Panc1 (cell line): ENCODE results near the gene NIT2.

Experiments
- POLR2AphosphoS5 ChIP-seq: IDR thresholded peaks from 2 replicates; pipeline ENCODE4 v1.6.1; 2012; ENCODE audit warnings: mild to moderate bottlenecking, low read depth, low read length, moderate library complexity
- SIN3A ChIP-seq: IDR thresholded peaks from 2 replicates; pipeline ENCODE4 v1.6.1; 2012; ENCODE audit warnings: low read depth, mild to moderate bottlenecking, low read length, moderate library complexity, borderline replicate concordance; ENCODE audit not compliant: insufficient read depth
- TF ChIP-seq, protein P1 (sequence below): fragments of 450-650 bp; IDR thresholded peaks from 2 replicates; pipeline ENCODE4 v1.5.1; 2017; ENCODE audit warnings: mild to moderate bottlenecking
- TF ChIP-seq, protein P2 (sequence below), 2 experiments: IDR thresholded peaks; 2 replicates each; pipeline ENCODE4 v1.6.1; 2011 to 2012; ENCODE audit warnings: low read depth in 2 of 2, control low read depth in 1 of 2, low read length in 1 of 2, mild to moderate bottlenecking in 1 of 2, moderate library complexity in 1 of 2; ENCODE audit not compliant: insufficient read depth in 1 of 2

GRCh38 chr3:100335434-100335833, 877 bp downstream of the NIT2 start:
- TF ChIP-seq, protein P1, sequence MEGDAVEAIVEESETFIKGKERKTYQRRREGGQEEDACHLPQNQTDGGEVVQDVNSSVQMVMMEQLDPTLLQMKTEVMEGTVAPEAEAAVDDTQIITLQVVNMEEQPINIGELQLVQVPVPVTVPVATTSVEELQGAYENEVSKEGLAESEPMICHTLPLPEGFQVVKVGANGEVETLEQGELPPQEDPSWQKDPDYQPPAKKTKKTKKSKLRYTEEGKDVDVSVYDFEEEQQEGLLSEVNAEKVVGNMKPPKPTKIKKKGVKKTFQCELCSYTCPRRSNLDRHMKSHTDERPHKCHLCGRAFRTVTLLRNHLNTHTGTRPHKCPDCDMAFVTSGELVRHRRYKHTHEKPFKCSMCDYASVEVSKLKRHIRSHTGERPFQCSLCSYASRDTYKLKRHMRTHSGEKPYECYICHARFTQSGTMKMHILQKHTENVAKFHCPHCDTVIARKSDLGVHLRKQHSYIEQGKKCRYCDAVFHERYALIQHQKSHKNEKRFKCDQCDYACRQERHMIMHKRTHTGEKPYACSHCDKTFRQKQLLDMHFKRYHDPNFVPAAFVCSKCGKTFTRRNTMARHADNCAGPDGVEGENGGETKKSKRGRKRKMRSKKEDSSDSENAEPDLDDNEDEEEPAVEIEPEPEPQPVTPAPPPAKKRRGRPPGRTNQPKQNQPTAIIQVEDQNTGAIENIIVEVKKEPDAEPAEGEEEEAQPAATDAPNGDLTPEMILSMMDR: no peak
- TF ChIP-seq, protein P2, sequence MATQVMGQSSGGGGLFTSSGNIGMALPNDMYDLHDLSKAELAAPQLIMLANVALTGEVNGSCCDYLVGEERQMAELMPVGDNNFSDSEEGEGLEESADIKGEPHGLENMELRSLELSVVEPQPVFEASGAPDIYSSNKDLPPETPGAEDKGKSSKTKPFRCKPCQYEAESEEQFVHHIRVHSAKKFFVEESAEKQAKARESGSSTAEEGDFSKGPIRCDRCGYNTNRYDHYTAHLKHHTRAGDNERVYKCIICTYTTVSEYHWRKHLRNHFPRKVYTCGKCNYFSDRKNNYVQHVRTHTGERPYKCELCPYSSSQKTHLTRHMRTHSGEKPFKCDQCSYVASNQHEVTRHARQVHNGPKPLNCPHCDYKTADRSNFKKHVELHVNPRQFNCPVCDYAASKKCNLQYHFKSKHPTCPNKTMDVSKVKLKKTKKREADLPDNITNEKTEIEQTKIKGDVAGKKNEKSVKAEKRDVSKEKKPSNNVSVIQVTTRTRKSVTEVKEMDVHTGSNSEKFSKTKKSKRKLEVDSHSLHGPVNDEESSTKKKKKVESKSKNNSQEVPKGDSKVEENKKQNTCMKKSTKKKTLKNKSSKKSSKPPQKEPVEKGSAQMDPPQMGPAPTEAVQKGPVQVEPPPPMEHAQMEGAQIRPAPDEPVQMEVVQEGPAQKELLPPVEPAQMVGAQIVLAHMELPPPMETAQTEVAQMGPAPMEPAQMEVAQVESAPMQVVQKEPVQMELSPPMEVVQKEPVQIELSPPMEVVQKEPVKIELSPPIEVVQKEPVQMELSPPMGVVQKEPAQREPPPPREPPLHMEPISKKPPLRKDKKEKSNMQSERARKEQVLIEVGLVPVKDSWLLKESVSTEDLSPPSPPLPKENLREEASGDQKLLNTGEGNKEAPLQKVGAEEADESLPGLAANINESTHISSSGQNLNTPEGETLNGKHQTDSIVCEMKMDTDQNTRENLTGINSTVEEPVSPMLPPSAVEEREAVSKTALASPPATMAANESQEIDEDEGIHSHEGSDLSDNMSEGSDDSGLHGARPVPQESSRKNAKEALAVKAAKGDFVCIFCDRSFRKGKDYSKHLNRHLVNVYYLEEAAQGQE (IDR thresholded peaks at IDR 0.05; ENCODE audit: insufficient read depth in 1 of 2, low read depth in 2 of 2, low read length in 1 of 2): no peak
- TF ChIP-seq POLR2AphosphoS5 (no peak), SIN3A (no peak)
